Tibial artery (tissue), 4 donors: ENCODE results near the gene EPB41L4B.
"Not testable (repeated sequence)": the region's sequence is repeated elsewhere in the genome, so short reads cannot be mapped to it uniquely, and the experiment has no call there.

Source experiments
- DNase-seq, 2 donors: peaks; one replicate each; pipeline ENCODE4 v3.0.0-alpha.2; 2019
- H3K27ac ChIP-seq, 2 donors: fragments of 200-600 bp; sonication (generic) in 1 of 2; 1 replicate in 1 of 2; 2 replicates in 1 of 2; pipeline ENCODE4 v1.5.1; 2018 to 2019; ENCODE audit warnings: mild to moderate bottlenecking in 1 of 2
- H3K27me3 ChIP-seq, 2 donors: fragments of 200-600 bp; sonication (generic) in 1 of 2; one replicate each; pipeline versions ENCODE4 v1.5.1 to v1.6.0; 2016 to 2019
- H3K36me3 ChIP-seq, 3 donors: fragments of 200-600 bp; sonication (generic) in 2 of 3; one replicate each; pipeline ENCODE4 v1.5.1; 2016 to 2019; ENCODE audit warnings: mild to moderate bottlenecking in 2 of 3
- H3K4me1 ChIP-seq, 4 donors: fragments of 200-600 bp; sonication (generic) in 2 of 4; 1 replicate in 3 of 4; 2 replicates in 1 of 4; pipeline ENCODE4 v1.5.1; 2016 to 2019
- H3K4me3 ChIP-seq, 2 donors: fragments of 200-600 bp; sonication (generic) in 1 of 2; 1 replicate in 1 of 2; 2 replicates in 1 of 2; pipeline ENCODE4 v1.5.1; 2018 to 2019; ENCODE audit warnings: mild to moderate bottlenecking in 2 of 2
- H3K9me3 ChIP-seq, 3 donors: fragments of 200-600 bp; sonication (generic) in 1 of 3; one replicate each; pipeline ENCODE4 v1.5.1; 2016 to 2019
- CTCF ChIP-seq, 2 experiments: fragments of 200-600 bp in 1 of 2; fragments of 450-650 bp in 1 of 2; IDR thresholded peaks; one replicate each; pipeline ENCODE4 v1.5.1; 2017 to 2019; ENCODE audit warnings: antibody characterized with exemption in 2 of 2, mild to moderate bottlenecking in 1 of 2, moderate library complexity in 1 of 2
- intact Hi-C: fragments of 100-400 bp; cut with DNase I; formaldehyde crosslinking; loops from one replicate; pipeline ENCODE4 v1.15.0; 2023; ENCODE audit warnings: low total_unique reads

EPB41L4B gene

DNA sequence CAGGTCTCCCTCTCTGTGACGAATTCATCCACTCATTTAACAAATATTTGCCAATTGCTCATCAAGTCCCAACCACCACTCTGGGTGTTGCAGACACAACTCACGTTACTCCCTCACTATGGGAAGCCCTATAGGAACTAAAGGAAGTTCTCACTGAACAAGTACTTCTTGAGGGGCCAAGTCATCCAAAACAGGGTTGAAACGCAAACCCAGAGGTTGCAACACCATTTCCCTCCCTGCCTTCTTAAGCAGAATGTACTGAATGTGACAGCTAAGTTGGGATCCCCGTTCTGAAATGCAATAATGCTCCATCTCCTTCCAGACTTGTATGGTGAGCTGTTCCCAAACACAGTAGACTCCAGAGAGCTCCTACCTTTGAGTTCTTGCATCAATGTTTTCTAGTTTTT lies 34.3 kb downstream of the EPB41L4B start:
- no peak overlapping the region for H3K27ac ChIP-seq
- H3K4me1 ChIP-seq, result no peaks in the 10 kb centered on the region
- intact Hi-C loops, result no loop called here
- no peaks in the 10 kb centered on the region for H3K36me3 ChIP-seq
- no peaks in the 10 kb centered on the region for H3K9me3 ChIP-seq
- H3K27me3 ChIP-seq, result peaks cover 0 to 3% of the 10 kb centered on the region in 2 donors
- no peak for TF ChIP-seq CTCF (IDR thresholded peaks at IDR 0.05)
- no peak overlapping the region for H3K4me3 ChIP-seq
- no peak for DNase-seq

- H3K9me3 ChIP-seq, H3K27ac ChIP-seq, H3K4me3 ChIP-seq, intact Hi-C loops, H3K4me1 ChIP-seq, H3K36me3 ChIP-seq, DNase-seq, H3K27me3 ChIP-seq: not testable (repeated sequence)
Observed at GRCh38 chr9:109283672-109284071, 37.2 kb downstream of the EPB41L4B start.

- no peak for DNase-seq
- Histone ChIP-seq H3K27me3 (peaks cover 0 to 3% of the 10 kb centered on the region in 2 donors), H3K4me1 (no peaks in the 10 kb centered on the region), H3K4me3 (no peak overlapping the region), H3K36me3 (no peaks in the 10 kb centered on the region), H3K9me3 (no peaks in the 10 kb centered on the region), H3K27ac (no peak overlapping the region)
- no peak for TF ChIP-seq CTCF (IDR thresholded peaks at IDR 0.05)
- intact Hi-C loops, result no loop called here
Observed at GRCh38 chr9:109283012-109283411, 37.8 kb downstream of the EPB41L4B start.

DNA sequence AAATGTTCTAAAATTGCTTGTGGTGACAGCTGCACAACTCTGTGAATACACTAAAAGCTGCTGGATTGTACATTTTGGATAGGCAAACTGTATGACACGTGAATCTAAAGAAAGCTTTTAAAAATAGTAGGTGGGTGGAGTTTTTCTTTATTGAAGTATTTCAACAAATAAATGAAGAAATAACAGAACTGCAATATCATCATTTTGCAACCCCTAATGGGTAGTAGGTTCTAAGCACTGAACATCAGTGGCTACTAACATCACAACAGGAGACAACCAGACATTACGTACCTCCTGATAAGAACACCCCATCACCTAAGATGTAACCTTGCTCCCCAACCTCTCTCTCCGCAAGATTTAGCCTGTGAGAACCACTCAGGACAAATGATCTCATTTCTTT lies 38.6 kb downstream of the EPB41L4B start:
- TF ChIP-seq CTCF (IDR thresholded peaks at IDR 0.05), result no peak
- Histone ChIP-seq H3K4me1 (no peaks in the 10 kb centered on the region), H3K9me3 (no peaks in the 10 kb centered on the region), H3K4me3 (no peak overlapping the region), H3K27me3 (peaks cover 0 to 3% of the 10 kb centered on the region in 2 donors), H3K27ac (no peak overlapping the region), H3K36me3 (no peaks in the 10 kb centered on the region)
- DNase-seq, result no peak
- intact Hi-C loops, result no loop called here

DNA sequence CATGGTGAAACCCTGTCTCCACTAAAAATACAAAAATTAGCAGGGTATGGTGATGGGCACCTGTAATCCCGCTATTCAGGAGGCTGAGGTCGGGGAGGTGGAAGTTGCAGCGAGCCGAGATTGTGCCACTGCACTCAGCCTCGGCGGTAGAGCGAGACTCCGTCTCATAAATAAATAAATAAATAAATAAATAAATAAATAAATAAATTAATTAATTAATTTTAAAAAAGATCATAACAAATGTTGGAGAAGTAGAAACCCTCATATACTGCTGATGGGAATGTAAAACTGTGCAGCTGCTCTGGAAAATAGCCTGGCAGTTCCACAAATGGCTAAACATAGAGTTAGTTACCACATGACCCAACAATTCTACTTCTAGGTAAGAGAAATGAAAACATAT lies 39.3 kb downstream of the EPB41L4B start:
- Histone ChIP-seq H3K4me3 (no peak overlapping the region), H3K27me3 (peaks cover 0 to 3% of the 10 kb centered on the region in 2 donors), H3K9me3 (no peaks in the 10 kb centered on the region), H3K36me3 (no peaks in the 10 kb centered on the region), H3K4me1 (no peaks in the 10 kb centered on the region), H3K27ac (no peak overlapping the region)
- TF ChIP-seq CTCF (IDR thresholded peaks at IDR 0.05), result no peak
- no peak for DNase-seq
- intact Hi-C loops, result no loop called here

- DNase-seq, result no peak
- no peaks in the 10 kb centered on the region for H3K36me3 ChIP-seq
- H3K27ac ChIP-seq, result no peak overlapping the region
- intact Hi-C loops, result loop anchor here (10.0 kb wide), 1 partner anchor 1504 kb away; no protein-coding TSS in a partner anchor
- no peak overlapping the region for H3K4me3 ChIP-seq
- no peaks in the 10 kb centered on the region for H3K9me3 ChIP-seq
- no peaks in the 10 kb centered on the region for H3K4me1 ChIP-seq
- peaks cover 0 to 5% of the 10 kb centered on the region in 2 donors for H3K27me3 ChIP-seq
- TF ChIP-seq CTCF (IDR thresholded peaks at IDR 0.05), result no peak
Observed at GRCh38 chr9:109278848-109279247, 42.0 kb downstream of the EPB41L4B start.
